ENCODE measurements around the gene MT1E.
A peak's percentile ranks its signal among the peaks of the same experiment; 100 is the strongest.

MT1E gene

GRCh38 chr16:56607675-56608042 is 17.9 kb upstream of the MT1E start:
- Histone ChIP-seq H3K4me3 (replicated peaks; ENCODE audit: insufficient read depth, low read length) (peak overlapping the region; percentile 32; the same call in 1 of the 2 replicates), H3K27ac (replicated peaks) (peak overlapping the region; percentile 67), H3K27me3 (ENCODE audit: insufficient read depth, poor library complexity, severe bottlenecking) (no peaks in the 10 kb centered on the region)
- no peak for DNase-seq (ENCODE audit: low read depth in 1 of 2, low spot score in 1 of 2)
- TF ChIP-seq POLR2AphosphoS5 (IDR thresholded peaks at IDR 0.05; ENCODE audit: low read depth) (no peak), REST (IDR thresholded peaks at IDR 0.05; ENCODE audit: insufficient replicate concordance, low read depth) (no peak), CTCF (IDR thresholded peaks at IDR 0.05; ENCODE audit: insufficient read depth, low read length) (no peak), GABPA (IDR thresholded peaks at IDR 0.05; ENCODE audit: low read depth) (no peak), SPI1 (IDR thresholded peaks at IDR 0.05; ENCODE audit: borderline replicate concordance, low read depth) (no peak)

GRCh38 chr16:56608043-56608875 is 17.3 kb upstream of the MT1E start, which contains the start of gene MT2A:
MT2A (plus strand) TSS chr16:56608584; CDS start chr16:56608656, 72 bp downstream.
- Histone ChIP-seq H3K27me3 (ENCODE audit: insufficient read depth, poor library complexity, severe bottlenecking) (no peaks in the 10 kb centered on the region), H3K27ac (replicated peaks) (peak within 1 kb of the TSS; percentile 69), H3K4me3 (replicated peaks; ENCODE audit: insufficient read depth, low read length) (peak within 1 kb of the TSS; percentile 60)
- peak; percentile 94 to 95 for DNase-seq (ENCODE audit: low read depth in 1 of 2, low spot score in 1 of 2)
- TF ChIP-seq CTCF (IDR thresholded peaks at IDR 0.05; ENCODE audit: insufficient read depth, low read length), result no peak
- TF ChIP-seq SPI1 (IDR thresholded peaks at IDR 0.05; ENCODE audit: borderline replicate concordance, low read depth), result no peak
- TF ChIP-seq POLR2AphosphoS5 (IDR thresholded peaks at IDR 0.05; ENCODE audit: low read depth), result peak; percentile 45; the same call in 1 of the 2 replicates
- peak; percentile 35 for TF ChIP-seq REST (IDR thresholded peaks at IDR 0.05; ENCODE audit: insufficient replicate concordance, low read depth)
- TF ChIP-seq GABPA (IDR thresholded peaks at IDR 0.05; ENCODE audit: low read depth), result no peak

- DNase-seq (ENCODE audit: low read depth in 1 of 2, low spot score in 1 of 2), result no peak
- Histone ChIP-seq H3K27ac (replicated peaks) (peak overlapping the region; percentile 69), H3K27me3 (ENCODE audit: insufficient read depth, poor library complexity, severe bottlenecking) (no peaks in the 10 kb centered on the region), H3K4me3 (replicated peaks; ENCODE audit: insufficient read depth, low read length) (peak overlapping the region; percentile 60)
- no peak for TF ChIP-seq CTCF (IDR thresholded peaks at IDR 0.05; ENCODE audit: insufficient read depth, low read length)
- no peak for TF ChIP-seq SPI1 (IDR thresholded peaks at IDR 0.05; ENCODE audit: borderline replicate concordance, low read depth)
- TF ChIP-seq POLR2AphosphoS5 (IDR thresholded peaks at IDR 0.05; ENCODE audit: low read depth), result no peak
- TF ChIP-seq REST (IDR thresholded peaks at IDR 0.05; ENCODE audit: insufficient replicate concordance, low read depth), result no peak
- TF ChIP-seq GABPA (IDR thresholded peaks at IDR 0.05; ENCODE audit: low read depth), result no peak
Measured at GRCh38 chr16:56608876-56609462, 16.6 kb upstream of the MT1E start.

Data from HL-60 (cell line).